DMS114 treated with DMSO at 0.1 percent for 48 hours (cell line): ENCODE data around the gene FKBP9.
"Not testable (repeated sequence)": the region's sequence is repeated elsewhere in the genome, so short reads cannot be mapped to it uniquely, and the experiment has no call there.

Source experiments
- DNase-seq: peaks from one replicate; lab custom pipeline; 2025; ENCODE audit not compliant: unreplicated experiment; lab: John Stamatoyannopoulos, UW

Gene FKBP9, protein sequence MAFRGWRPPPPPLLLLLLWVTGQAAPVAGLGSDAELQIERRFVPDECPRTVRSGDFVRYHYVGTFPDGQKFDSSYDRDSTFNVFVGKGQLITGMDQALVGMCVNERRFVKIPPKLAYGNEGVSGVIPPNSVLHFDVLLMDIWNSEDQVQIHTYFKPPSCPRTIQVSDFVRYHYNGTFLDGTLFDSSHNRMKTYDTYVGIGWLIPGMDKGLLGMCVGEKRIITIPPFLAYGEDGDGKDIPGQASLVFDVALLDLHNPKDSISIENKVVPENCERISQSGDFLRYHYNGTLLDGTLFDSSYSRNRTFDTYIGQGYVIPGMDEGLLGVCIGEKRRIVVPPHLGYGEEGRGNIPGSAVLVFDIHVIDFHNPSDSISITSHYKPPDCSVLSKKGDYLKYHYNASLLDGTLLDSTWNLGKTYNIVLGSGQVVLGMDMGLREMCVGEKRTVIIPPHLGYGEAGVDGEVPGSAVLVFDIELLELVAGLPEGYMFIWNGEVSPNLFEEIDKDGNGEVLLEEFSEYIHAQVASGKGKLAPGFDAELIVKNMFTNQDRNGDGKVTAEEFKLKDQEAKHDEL

DNA sequence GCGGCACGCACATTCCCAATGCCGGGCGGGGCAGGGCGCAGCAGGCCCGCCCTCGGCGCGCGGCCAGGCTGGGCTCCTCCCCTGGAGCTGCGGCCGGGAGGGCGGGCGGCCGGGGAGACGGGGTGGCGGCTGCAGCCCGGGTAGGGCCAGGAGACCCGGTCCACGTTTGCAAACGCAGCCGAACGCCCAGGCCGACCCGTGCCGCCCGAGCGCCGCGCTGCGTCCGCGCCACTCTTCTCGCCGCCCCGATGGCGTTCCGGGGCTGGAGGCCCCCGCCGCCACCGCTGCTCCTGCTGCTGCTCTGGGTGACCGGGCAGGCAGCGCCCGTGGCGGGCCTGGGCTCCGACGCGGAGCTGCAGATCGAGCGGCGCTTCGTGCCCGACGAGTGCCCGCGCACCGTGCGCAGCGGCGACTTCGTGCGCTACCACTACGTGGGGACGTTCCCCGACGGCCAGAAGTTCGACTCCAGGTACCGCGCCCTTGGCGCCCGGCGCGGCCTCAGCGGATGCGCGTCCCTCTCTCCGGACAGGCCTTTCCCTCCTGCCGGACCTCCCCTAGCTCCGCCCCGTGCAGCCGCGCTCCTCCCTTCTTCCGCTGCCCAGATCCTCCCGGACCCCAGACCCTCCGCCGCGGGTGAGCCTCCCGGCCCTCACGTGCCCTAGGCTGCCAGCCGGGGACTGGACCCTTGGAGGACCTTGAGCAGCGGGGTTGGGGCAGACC lies at the start of gene FKBP9:
FKBP9 (plus strand) TSS at position 115 of the 720 bp plus-strand sequence; CDS start at position 249, 134 bp downstream.
- peak; percentile 73 for DNase-seq

DNA sequence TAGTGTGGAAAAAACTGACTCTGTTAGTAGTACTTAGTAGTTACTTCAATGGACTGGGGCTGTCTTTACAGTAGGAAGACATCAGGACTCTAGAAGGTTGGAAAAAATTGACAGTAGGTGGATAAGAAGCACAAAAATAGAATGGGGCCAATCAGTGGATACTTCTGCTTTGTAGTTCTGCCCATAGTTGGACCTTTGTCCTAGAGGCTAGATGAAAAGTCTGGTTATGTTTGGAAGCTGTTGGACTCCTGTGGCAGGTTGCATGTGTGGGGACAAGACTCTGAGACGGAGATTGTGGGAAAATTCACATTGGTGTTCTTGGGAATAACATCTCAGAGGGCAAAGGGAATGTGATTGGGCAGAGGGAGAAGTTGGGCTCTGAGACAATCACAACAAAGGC lies 47.0 kb upstream of the FKBP9 start:
- no peak for DNase-seq

DNA sequence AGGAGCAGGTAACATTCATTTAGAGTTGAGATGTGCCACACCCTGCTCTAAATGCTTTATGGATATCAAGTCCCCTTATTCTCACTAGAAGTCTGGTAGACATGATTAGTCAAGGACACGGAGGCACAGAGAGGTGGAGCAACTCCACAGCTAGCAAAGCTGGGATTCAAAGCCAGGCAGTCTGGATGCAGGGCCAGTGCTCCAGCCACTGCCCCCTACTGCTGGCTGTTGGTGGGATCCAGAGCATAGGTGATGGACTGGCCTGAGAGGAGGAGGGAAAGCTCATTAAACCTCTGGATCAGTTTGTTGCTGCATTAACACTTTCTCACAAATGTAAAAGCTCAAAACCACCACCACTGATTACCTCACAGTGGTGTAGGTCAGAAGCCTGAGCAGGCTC lies 43.1 kb upstream of the FKBP9 start:
- no peak for DNase-seq

DNA sequence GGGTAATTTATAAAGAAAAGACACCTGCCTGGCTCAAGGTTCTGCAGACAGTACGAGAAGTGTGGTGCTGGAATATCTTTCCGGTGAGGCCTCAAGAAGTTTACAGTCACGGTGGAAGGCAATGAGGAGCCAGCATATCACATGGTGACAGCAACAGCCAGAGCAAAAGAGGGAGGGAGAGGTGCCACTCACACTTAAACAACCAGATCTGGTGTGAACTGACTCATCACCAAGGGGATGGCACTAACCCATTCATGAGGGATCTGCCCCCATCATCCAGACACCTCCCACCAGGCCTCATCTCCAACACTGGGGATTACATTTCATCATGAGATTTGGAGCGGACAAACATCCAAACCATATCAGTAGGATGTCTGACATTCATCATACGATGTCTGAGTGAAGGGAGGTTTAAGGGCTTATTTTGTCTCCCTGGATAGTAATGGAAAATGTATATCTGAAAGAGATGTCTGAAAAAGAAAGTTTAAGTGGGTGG lies 42.2 kb upstream of the FKBP9 start:
- no peak for DNase-seq

DNA sequence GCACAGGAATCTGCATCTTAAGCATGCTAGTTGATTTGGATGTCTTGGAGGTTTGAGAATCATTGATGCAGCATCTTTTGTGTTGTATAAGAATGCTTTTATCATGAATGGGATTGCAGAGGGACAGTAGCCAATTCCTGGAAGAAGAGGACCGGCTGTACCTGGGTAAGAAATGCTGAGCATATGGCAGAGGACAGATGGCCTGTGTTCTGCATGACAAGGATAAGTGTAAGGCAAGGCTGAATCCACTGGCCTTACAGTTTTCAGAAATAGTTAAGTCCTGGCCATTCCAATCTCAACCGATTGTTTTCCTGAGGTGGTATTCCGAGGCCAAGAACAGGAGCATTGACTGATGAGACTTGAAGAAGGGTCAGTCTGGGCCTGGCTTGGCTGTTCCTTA lies 41.2 kb upstream of the FKBP9 start:
- no peak for DNase-seq

DNA sequence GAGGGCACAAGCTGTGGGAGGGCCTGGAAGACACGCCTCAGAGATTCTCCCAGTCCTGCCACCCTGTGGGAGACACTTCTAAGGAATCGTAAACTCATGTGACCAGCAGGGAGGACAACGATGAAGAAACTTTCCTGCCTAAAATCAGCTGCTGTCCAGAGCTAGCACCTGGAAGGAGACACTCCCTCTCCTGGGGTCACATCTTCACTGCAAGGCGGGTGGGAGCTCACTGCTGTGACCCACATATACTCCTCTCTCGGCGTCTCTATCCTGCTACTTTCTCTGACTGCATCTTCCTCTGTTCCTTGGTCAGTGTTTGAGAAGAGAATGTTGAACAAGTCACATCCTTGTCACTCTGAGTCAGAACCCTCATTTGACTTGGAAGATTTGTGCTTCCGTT lies 40.2 kb upstream of the FKBP9 start:
- not testable (repeated sequence) for DNase-seq

DNA sequence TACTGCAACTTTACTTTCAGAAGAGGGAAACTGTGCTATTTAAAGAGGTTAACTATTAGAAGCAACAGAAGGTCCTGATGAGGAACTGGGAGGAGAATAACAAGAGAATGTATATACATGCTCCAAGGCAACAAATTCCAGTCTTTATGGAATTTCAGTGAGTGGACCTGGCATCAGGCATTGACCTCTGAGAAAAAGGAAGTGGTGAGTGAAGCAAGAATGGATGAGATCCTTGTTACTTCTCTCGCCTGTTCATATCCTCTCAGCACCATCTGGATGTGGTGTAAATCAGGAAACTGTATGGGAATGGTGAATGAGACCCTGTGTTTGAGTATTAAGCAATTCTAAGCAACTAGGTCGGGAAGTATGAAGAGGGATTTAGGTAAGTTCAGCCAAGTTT lies 35.3 kb upstream of the FKBP9 start:
- no peak for DNase-seq

DNA sequence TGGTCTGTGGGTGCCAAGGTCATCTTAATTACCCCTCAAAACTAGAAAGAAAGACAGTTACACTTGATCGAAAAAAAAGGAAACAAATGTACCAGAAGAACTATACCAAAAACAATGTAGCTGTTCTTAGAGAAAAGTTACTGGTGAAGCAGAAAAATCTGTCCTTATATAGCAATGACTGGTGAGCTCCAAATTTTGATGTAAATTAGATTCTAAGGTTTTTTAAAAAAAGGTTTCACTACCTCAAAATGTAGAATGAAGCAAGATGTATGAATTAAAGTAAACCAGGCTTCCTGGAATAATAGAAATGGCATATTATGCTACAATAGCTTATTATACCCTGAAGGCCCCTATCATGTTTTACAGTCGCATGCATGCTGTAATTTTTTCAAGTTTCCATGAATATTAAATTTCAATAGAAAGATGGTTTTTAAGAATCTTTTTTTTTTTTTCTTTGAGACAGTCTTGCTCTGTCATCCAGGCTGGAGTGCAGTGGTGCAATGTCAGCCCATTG lies 28.4 kb upstream of the FKBP9 start:
- no peak for DNase-seq

DNA sequence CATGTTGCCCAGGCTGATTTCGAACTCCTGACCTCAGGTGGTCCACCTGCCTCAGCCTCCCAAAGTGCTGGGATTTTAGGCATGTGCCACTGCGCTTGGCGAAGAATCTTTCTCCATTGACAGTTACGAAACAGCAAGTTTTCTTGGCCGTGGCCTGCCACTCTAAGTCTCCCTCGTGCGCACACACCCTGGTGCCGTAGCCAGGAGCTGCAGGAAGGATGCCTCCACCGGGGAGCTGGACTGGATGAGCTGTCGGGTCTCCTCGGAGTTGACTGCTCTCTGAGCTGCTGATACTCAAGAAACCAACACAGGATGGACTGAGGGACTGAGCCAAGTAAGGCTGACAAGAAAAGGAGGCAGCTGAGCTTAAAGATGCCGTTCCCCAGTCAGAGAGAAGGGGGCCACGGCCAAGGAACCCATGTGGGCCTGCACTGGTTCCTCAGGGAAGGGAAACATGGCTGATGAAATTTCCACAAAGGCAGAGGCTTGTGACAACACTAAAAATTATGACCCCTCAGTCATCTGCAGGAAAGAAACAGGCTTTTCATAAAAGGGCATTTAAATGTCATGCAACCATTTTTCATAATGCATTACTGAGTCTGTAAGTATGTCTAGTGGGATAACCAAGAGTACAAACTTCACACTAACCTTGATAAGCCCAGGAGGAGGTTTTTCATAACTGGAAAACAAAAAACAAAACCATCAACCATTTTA lies 27.7 kb upstream of the FKBP9 start:
- DNase-seq: no peak

DNA sequence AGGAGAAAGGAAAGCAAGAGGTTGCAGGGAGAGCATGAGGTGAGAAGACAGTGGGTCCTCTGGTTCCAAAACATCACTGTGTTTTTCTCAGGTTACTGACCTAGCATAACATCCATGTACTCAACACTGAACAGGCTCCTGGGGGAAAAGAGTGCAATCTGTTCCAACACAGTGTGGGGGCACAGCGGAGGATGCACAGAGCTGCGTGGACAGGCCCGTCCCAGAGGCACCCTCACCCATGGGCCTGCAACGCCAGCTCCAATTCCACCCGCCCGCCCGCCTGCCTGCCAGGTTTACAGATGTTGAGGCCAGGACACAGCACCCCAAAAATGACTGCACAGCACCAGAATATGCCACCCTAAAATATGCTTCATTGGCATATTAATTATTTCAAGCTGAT lies 26.9 kb upstream of the FKBP9 start:
- DNase-seq: no peak

DNA sequence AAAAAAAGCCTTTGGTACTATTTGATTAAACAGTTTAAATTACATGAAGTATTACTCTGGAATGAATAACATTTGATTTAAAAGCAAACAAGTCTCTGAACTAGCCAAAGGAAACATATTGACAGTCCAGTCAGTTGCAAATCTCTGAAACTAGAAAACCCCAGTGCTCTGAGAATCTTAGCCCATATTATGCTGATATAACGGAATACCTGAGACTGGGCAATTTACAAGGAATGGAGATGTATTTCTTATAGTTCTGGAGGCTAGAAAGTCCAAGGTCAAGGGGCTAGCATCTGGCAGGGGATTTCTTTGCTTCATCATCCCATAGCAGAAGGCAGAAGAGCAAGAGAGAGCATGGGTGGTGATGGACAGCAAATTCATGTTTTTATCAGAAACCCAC lies 21.7 kb upstream of the FKBP9 start:
- no peak for DNase-seq

DNA sequence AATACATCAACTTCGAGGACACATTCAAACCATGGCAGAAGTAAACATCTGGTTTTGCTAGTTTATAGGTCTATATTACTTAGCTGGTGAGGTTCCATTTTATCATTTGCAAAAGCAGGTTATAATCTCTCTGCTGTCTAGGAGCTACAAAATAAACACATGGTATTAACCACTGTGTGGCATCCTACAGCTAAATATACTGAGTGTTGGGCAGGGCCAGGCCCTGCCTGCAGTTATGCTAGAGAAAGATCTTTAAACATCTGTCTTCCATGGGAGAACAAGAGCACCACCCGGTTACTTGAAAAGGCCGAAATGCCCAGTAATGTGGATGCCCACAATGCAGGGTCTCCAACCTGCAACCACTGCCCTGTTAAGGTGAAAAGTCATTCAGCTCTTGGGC lies 20.6 kb upstream of the FKBP9 start:
- DNase-seq: no peak

DNA sequence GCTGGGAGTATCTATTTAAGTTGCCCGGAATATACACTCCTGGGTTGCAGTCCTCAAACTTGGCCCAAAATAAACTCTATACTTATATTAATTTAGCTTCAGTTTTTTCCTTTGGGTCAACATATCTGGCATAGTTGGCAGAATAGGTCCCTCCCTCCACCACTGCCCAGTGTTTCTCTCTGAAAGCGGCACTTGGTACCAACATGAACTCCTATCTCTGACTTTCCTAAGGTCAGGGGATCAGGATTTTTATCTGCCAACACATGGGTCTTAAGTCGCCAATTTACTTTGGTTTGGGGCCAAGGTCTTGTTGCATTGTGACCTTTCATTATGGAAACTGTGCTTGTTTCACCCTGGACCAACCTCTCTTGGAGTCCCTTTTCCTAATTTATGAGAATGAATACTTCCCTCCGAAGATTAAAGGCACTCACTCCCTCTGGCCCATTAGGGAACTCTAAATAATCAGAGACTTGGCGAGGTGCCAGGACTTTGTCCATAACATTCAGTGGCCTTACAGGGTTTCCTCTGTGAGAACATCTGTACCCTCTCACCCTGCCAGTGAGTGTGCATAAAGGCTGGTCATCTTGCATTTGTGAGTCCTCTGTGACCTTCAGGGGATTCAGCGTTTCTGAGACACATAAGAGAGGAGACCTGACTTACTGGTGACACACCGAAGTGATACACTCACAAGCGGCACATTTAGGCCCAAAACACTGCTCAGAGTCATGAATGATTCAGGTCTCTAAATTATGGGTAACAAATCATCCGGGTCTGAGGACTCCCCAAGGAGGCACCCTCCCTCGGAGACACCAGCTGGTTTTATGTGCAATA lies 19.7 kb upstream of the FKBP9 start:
- DNase-seq: no peak

DNA sequence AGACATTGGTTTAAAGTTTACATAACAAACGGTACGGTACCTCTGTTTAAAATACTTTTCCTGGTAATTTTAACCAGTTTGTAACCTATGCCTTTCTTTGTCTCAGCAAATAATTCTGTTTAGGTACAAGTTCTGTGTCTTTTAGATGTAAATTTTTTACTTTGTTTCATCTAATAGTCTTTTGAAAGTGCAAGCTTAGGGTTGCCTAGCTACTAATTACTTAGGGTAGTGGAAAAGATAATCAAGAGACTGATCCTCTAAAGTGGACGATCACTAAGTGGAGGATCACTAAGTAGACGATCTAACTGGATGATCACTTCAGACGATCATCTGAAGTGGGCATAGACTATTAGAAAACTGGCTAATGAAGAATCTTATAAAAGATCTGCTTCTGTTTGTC lies 16.1 kb upstream of the FKBP9 start:
- peak; percentile 18 for DNase-seq

DNA sequence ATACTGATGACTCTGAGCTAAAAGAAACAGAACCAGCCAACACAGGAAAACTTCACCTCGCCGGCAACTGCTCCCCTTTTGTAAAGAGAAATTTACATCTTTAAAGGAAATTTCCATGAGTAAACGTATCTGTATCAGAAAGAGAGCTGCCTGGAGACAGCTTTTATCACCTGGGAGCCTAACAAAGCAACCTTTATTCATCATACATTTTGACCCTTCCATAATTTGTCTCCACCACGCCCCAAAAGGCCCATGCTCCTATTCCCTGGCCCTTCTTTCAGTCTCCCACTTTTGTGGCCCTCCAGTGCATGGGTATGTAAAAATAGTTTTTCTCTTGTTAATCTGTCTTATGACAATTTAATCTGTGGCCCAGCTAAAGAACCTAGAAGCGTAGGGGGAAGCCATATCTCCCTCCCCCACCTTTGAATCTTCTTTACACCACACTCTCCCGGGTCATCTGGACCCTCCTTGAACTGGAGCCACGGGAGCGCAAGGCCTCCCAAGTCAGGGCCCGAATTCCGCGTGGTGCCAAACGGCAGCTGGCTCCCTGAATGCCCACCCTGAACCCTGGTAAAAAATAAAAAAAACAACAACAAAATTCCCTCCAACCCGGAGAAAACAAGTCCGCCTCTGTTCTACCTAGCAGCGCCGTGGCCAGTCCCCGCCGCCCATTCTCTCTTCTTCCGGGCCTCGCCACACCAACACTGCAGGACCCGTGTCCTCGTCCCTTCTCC lies 15.4 kb upstream of the FKBP9 start:
- no peak for DNase-seq

DNA sequence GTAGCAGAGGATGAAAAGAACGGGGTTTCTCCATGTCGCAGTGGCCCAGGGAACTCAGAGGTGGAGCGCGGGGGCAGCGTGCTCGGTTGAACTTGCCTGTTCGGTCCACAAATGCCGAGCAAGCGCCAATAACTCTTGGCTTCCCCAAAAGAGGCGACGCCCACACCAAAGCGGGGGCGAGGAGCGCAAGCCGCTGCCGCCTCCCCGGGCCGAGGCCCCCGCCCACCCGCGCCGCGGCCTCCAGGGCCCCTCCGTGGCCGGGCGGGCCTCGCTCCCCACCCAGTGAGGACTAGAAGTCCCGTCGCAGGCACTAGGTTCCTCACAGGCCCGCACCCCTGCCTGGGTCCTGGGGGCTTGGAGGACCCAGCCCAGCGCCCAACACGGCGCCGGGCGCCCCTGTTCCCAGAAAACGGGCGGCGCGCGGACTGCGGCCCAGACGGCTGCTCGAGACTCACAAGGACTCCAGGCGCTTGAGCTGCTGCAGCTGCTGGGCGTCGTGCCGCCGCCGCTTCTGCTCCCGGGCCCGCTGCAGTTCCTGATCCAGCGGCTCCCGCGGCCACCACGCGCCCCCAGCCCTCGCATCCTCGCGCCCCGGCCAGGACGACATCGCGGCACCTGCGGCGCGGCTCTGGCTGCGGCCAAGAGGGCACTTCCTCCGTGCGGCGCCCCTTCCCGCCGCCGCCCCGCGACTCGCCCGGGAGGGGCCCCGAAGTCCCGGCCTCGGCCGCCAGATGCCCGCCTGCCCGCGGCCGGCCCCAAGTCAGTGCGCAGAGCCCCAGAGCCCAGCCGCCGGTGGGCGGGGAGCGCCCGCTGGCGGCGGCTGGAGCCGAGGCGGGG lies 14.6 kb upstream of the FKBP9 start:
- no peak for DNase-seq

DNA sequence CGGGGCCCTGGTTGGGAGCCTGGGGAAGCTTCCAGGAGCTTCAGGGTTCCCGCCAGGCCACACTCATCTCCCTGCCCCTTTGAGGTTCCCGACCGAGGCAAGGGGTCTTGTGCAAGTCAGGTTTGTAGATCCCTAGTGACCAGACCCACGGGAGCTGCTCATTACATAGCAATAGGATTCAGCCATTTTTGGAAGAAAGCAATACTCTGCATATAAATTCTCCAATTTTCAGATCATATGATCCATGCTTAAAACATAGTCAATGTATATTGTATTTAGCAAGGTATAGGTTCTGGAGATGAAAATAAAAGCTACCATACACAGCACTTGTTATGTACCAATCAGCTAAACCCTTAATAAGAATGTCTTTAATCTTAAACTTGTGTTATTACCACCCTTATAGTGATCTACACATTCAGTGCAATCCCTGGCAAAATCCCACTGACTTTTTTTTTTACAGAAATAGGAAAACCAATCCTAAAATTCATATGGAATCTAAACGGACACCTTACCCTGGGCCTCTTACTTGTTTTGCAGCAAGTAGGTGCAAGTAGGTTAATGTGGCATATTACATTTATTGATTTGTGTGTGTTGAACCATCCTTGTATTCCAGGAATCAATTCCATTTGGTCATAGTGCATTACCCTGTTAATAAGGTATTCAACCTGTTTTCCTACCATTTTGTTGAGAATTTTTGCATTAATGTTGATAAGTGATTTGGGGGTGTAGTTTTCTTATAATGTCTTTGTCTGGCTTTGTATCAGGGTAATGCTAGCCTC lies 13.8 kb upstream of the FKBP9 start:
- peak; percentile 53 for DNase-seq

DNA sequence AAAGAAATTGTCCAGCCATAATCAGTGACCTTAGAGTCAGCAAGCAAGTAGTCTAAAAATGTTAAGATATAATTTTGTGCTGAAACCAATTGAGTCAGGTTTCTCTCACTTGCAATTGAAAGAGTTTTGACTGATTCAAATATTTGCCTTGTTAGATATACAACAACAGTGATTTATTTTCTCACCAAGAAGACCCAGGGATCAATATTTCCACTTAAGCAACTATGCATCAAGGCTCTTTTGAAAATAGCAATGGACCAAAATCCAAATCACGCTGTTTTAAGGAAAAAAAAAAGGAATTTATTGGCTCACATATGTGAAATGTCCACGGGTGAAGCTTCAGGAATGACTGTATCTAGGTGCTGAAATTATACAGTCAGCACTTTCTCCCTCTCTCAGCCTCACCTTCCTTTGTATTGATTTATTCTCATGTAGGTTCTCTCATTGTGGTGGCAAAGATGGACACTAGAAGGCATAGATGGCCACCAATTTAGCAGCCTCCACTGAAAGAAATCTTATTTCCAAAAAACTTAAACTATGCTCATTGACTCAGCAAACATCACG lies 9.7 kb upstream of the FKBP9 start:
- no peak for DNase-seq
